GM19463 (cell line): ENCODE measurements around the gene SLC44A5.
A peak's percentile ranks its signal among the peaks of the same experiment; 100 is the strongest.
"Not testable (repeated sequence)": the region's sequence is repeated elsewhere in the genome, so short reads cannot be mapped to it uniquely, and the experiment has no call there.

Experiments
- ATAC-seq: cut with Tn5 transposase; IDR thresholded peaks from one replicate; pipeline ENCODE4 v1.9.1; 2021; ENCODE audit warnings: mild to moderate bottlenecking, moderate library complexity; ENCODE audit not compliant: unreplicated experiment

Gene SLC44A5

GRCh38 chr1:75611014-75611413, at the start of gene SLC44A5:
Gene SLC44A5, minus strand, starts transcription at chr1:75611114. Its CDS starts 69,667 bp downstream, at chr1:75541447.
- no peak for ATAC-seq

GRCh38 chr1:75655931-75656330, 45.0 kb upstream of the SLC44A5 start:
- ATAC-seq: no peak

- not testable (repeated sequence) for ATAC-seq
These were observed 36.3 kb upstream of the SLC44A5 start for GRCh38 chr1:75647183-75647582.

- not testable (repeated sequence) for ATAC-seq
These were observed 34.2 kb upstream of the SLC44A5 start for GRCh38 chr1:75645153-75645552.

GRCh38 chr1:75643460-75643859, 32.5 kb upstream of the SLC44A5 start:
- ATAC-seq: no peak

- ATAC-seq: no peak
These were observed 30.4 kb upstream of the SLC44A5 start for GRCh38 chr1:75641325-75641724.

GRCh38 chr1:75640137-75640536, 29.2 kb upstream of the SLC44A5 start:
- no peak for ATAC-seq

- peak; percentile 62 for ATAC-seq
These were observed 21.5 kb upstream of the SLC44A5 start for GRCh38 chr1:75632350-75632949.

- ATAC-seq: no peak
These were observed 20.1 kb upstream of the SLC44A5 start for GRCh38 chr1:75630998-75631397.

GRCh38 chr1:75630004-75630594, 19.2 kb upstream of the SLC44A5 start:
- ATAC-seq: no peak

- no peak for ATAC-seq
These were observed 14.9 kb upstream of the SLC44A5 start for GRCh38 chr1:75625795-75626194.

- ATAC-seq: no peak
These were observed 7.5 kb upstream of the SLC44A5 start for GRCh38 chr1:75618382-75618781.

- ATAC-seq: no peak
These were observed 5.8 kb upstream of the SLC44A5 start for GRCh38 chr1:75616436-75617433.

GRCh38 chr1:75615613-75616435, 4.9 kb upstream of the SLC44A5 start:
- no peak for ATAC-seq

- ATAC-seq: peak; percentile 11
These were observed 3.5 kb upstream of the SLC44A5 start for GRCh38 chr1:75614399-75614756.

GRCh38 chr1:75613916-75614315, 3.0 kb upstream of the SLC44A5 start:
- ATAC-seq: no peak

- no peak for ATAC-seq
These were observed 2.1 kb upstream of the SLC44A5 start for GRCh38 chr1:75612976-75613375.

- no peak for ATAC-seq
These were observed 8.4 kb downstream of the SLC44A5 start for GRCh38 chr1:75602486-75602885.

- no peak for ATAC-seq
These were observed 10.1 kb downstream of the SLC44A5 start for GRCh38 chr1:75600781-75601180.

- no peak for ATAC-seq
These were observed 16.6 kb downstream of the SLC44A5 start for GRCh38 chr1:75594327-75594726.

- not testable (repeated sequence) for ATAC-seq
These were observed 17.5 kb downstream of the SLC44A5 start for GRCh38 chr1:75593457-75593856.
